Keratinocyte (primary cell): ENCODE measurements around the gene GALNT6. TPM values are rescaled to one million over a fixed set of nuclear protein-coding genes. Genes with fewer than 3 reads are reported as not detected.

Source experiments
- DNase-seq: peaks from one replicate; pipeline ENCODE4 v3.0.0-alpha.2; 2011; ENCODE audit warnings: low read depth, missing footprints, low spot score
- FAIRE-seq: peaks from 2 replicates; lab custom pipeline; 2011; peaks lifted over from hg19 to GRCh38; lab: Jason Lieb, UNC
- H2AFZ ChIP-seq: 2 replicates; pipeline ENCODE4 v1.6.0; 2012; ENCODE audit warnings: low read length, control low read depth, inconsistent platforms; ENCODE audit not compliant: control insufficient read depth
- H3K27ac ChIP-seq: 2 replicates; pipeline ENCODE4 v1.5.1; 2011; ENCODE audit warnings: low read length; ENCODE audit not compliant: control insufficient read depth, insufficient read depth
- H3K27me3 ChIP-seq: 3 replicates; pipeline ENCODE4 v1.6.0; 2011; ENCODE audit warnings: low read length; ENCODE audit not compliant: control insufficient read depth, insufficient read depth; ENCODE audit errors: extremely low read depth
- H3K36me3 ChIP-seq, 2 experiments: 2 replicates in 1 of 2; 3 replicates in 1 of 2; pipeline ENCODE4 v1.5.1; 2011; ENCODE audit warnings: low read length in 2 of 2, mild to moderate bottlenecking in 1 of 2; ENCODE audit not compliant: control insufficient read depth in 2 of 2, insufficient read depth in 2 of 2; ENCODE audit errors: extremely low read depth in 1 of 2
- H3K4me1 ChIP-seq: 3 replicates; pipeline ENCODE4 v1.5.1; 2011; ENCODE audit warnings: low read length; ENCODE audit not compliant: control insufficient read depth, insufficient read depth; ENCODE audit errors: extremely low read depth
- H3K4me2 ChIP-seq: 3 replicates; pipeline ENCODE4 v1.6.0; 2011; ENCODE audit warnings: low read depth, low read length; ENCODE audit not compliant: control insufficient read depth, insufficient read depth; ENCODE audit errors: extremely low read depth
- H3K4me3 ChIP-seq, 3 experiments: fragments of 200-600 bp in 1 of 3; sonication (generic) in 1 of 3; 2 replicates in 2 of 3; 3 replicates in 1 of 3; pipeline ENCODE4 v1.5.1; 2011 to 2016; ENCODE audit warnings: low read length in 3 of 3, mild to moderate bottlenecking in 3 of 3, control low read depth in 2 of 3, inconsistent platforms in 1 of 3, low read depth in 1 of 3, mixed read lengths in 1 of 3, mixed run types in 1 of 3, moderate library complexity in 1 of 3; ENCODE audit not compliant: control insufficient read depth in 2 of 3, insufficient read depth in 2 of 3; ENCODE audit errors: extremely low read depth in 1 of 3
- H3K79me2 ChIP-seq: 2 replicates; pipeline ENCODE4 v1.6.0; 2012; ENCODE audit warnings: low read length; ENCODE audit not compliant: control insufficient read depth, insufficient read depth
- H3K9ac ChIP-seq: 3 replicates; pipeline ENCODE4 v1.6.0; 2011; ENCODE audit warnings: low read length; ENCODE audit not compliant: control insufficient read depth, insufficient read depth; ENCODE audit errors: extremely low read depth
- H3K9me1 ChIP-seq: 3 replicates; pipeline ENCODE4 v1.6.0; 2011; ENCODE audit warnings: low read length; ENCODE audit not compliant: control insufficient read depth, insufficient read depth; ENCODE audit errors: extremely low read depth
- H3K9me3 ChIP-seq: 2 replicates; pipeline ENCODE4 v1.5.1; 2012; ENCODE audit warnings: low read depth, low read length; ENCODE audit not compliant: control insufficient read depth
- H4K20me1 ChIP-seq: 3 replicates; pipeline ENCODE4 v1.6.0; 2011; ENCODE audit warnings: low read length; ENCODE audit not compliant: control insufficient read depth, insufficient read depth; ENCODE audit errors: extremely low read depth
- CTCF ChIP-seq, 3 experiments: IDR thresholded peaks in 1 of 3; conservative IDR thresholded peaks in 1 of 3; optimal IDR thresholded peaks in 1 of 3; 2 replicates in 2 of 3; 3 replicates in 1 of 3; pipeline versions ENCODE3 to v1.5.1; 2011; ENCODE audit warnings: low read length in 3 of 3, mild to moderate bottlenecking in 3 of 3, moderate library complexity in 2 of 3, control low read depth in 1 of 3, inconsistent platforms in 1 of 3; ENCODE audit not compliant: insufficient read depth in 2 of 3; ENCODE audit errors: extremely low read depth in 1 of 3
- EZH2 ChIP-seq: IDR thresholded peaks from one replicate; pipeline ENCODE4 v1.6.1; 2012; ENCODE audit warnings: inconsistent platforms, mild to moderate bottlenecking, low read length, moderate library complexity
- dilution Hi-C: fragments of 300-500 bp; cut with MboI; formaldehyde crosslinking; loops from one replicate; pipeline ENCODE4 v1.7.0; 2020; ENCODE audit warnings: low sequenced_read_pairs; ENCODE audit not compliant: extremely low pct_ligation_motif_present
- polyA plus RNA-seq, 5 experiments: library from polyadenylated mRNA; depleted of rRNA in 3 of 5; stranded (reverse) in 3 of 5; stranded (forward) in 1 of 5; unstranded in 1 of 5; fragments of >200 nt; gene quantifications; 1 replicate in 1 of 5; 2 replicates in 3 of 5; 3 replicates in 1 of 5; pipeline versions ENCODE4 v1.2.1 to v1.2.3, GENCODE V29; 2011 to 2012; ENCODE audit warnings: missing spikeins in 2 of 5, low read depth in 1 of 5, low replicate concordance in 1 of 5

The GALNT6 gene
- polyA plus RNA-seq, 1 donor (not counting 4 experiments of a cell fraction or from before 2014, with no cell fraction given) = 42.7 TPM

DNA sequence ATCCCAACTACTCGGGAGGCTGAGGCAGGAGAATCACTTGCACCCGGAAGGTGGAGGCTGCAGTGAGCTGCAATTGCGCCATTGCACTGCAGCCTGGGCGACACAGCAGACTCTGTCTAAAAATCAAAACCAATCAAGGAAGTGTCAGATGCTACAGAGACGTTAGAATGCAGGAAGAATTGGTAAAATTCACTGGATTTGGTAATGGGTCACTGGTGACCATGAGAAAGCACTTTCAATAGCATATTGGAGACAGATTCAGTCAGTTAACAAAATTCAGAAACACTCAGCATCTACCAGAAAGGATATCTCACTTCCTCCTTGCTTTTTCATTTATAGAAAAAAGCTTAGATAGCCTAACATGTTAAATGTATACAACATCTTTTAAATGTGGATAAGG, 84.7 kb downstream of the GALNT6 start:
- Histone ChIP-seq H3K4me1 (peaks cover 10% of the 10 kb centered on the region), H3K27me3 (no peaks in the 10 kb centered on the region), H3K9ac (no peak overlapping the region), H3K36me3 (no peaks in the 10 kb centered on the region), H3K4me2 (no peak overlapping the region), H3K27ac (no peak overlapping the region), H3K4me3 (no peak overlapping the region), H4K20me1 (no peaks in the 10 kb centered on the region), H3K9me1 (no peaks in the 10 kb centered on the region), H3K79me2 (no peaks in the 10 kb centered on the region), H3K9me3 (no peaks in the 10 kb centered on the region), H2AFZ (no peak overlapping the region)
- TF ChIP-seq EZH2 (no peak), CTCF (optimal IDR thresholded peaks at IDR 0.05 in 1 of 3, IDR thresholded peaks at IDR 0.05 in 1 of 3, conservative IDR thresholded peaks at IDR 0.05 in 1 of 3; ENCODE audit: extremely low read depth in 1 of 3, insufficient read depth in 2 of 3, low read length in 3 of 3) (no peak)
- FAIRE-seq = no peak
- DNase-seq = no peak
- dilution Hi-C loops = no loop called here

Other genes with a start within 250 kb of the GALNT6 start
- gene TFCP2, start 218.3 kb downstream of the GALNT6 start, polyA plus RNA-seq = 17.0 to 28.7 TPM (median 27.2 TPM) in 3 replicates
- 0.29 to 0.45 TPM (median 0.42 TPM) in 3 replicates for gene POU6F1, start 173.3 kb downstream of the GALNT6 start, polyA plus RNA-seq
- gene DAZAP2, start 152.6 kb downstream of the GALNT6 start, polyA plus RNA-seq = 199 to 239 TPM (median 232 TPM) in 3 replicates
- 42.9 to 63.3 TPM (median 52.1 TPM) in 3 replicates for gene SMAGP, start 121.0 kb downstream of the GALNT6 start, polyA plus RNA-seq
- gene BIN2, start 67.2 kb downstream of the GALNT6 start, polyA plus RNA-seq = 0.04 TPM in 1 of 3 replicates, not detected in the others
- gene CELA1, start 44.7 kb downstream of the GALNT6 start, polyA plus RNA-seq = not detected in 3 replicates
- 1.1 to 2.3 TPM (median 2.0 TPM) in 3 replicates for gene SLC4A8, start 33.4 kb upstream of the GALNT6 start, polyA plus RNA-seq
- 0.58 to 1.2 TPM (median 1.1 TPM) in 3 replicates for gene SCN8A, start 199.8 kb upstream of the GALNT6 start, polyA plus RNA-seq